Measurements from ENCODE around the gene DOK6.

Gene DOK6

GRCh38 chr18:69399253-69399652, 1.4 kb upstream of the DOK6 start:
- H3K4me3 ChIP-seq (ENCODE audit: low read depth, low read length) = no peak overlapping the region
- no peak for TF ChIP-seq CTCF (IDR thresholded peaks at IDR 0.05; ENCODE audit: borderline replicate concordance, insufficient read depth, low read depth, low read length)

GRCh38 chr18:69400976-69401225, 213 bp downstream of the DOK6 start:
- TF ChIP-seq CTCF (IDR thresholded peaks at IDR 0.05; ENCODE audit: borderline replicate concordance, insufficient read depth, low read depth, low read length) = no peak
- H3K4me3 ChIP-seq (ENCODE audit: low read depth, low read length) = no peak overlapping the region

GRCh38 chr18:69401226-69401971, 711 bp downstream of the DOK6 start:
- no peak overlapping the region for H3K4me3 ChIP-seq (ENCODE audit: low read depth, low read length)
- TF ChIP-seq CTCF (IDR thresholded peaks at IDR 0.05; ENCODE audit: borderline replicate concordance, insufficient read depth, low read depth, low read length) = no peak

- TF ChIP-seq CTCF (IDR thresholded peaks at IDR 0.05; ENCODE audit: borderline replicate concordance, insufficient read depth, low read depth, low read length) = no peak
- H3K4me3 ChIP-seq (ENCODE audit: low read depth, low read length) = no peak overlapping the region
Measured at GRCh38 chr18:69401972-69402532, 1.4 kb downstream of the DOK6 start.

GRCh38 chr18:69402533-69402989, 1.9 kb downstream of the DOK6 start:
- H3K4me3 ChIP-seq (ENCODE audit: low read depth, low read length) = no peak overlapping the region
- TF ChIP-seq CTCF (IDR thresholded peaks at IDR 0.05; ENCODE audit: borderline replicate concordance, insufficient read depth, low read depth, low read length) = no peak

GRCh38 chr18:69408522-69408921, 7.8 kb downstream of the DOK6 start:
- no peak for TF ChIP-seq CTCF (IDR thresholded peaks at IDR 0.05; ENCODE audit: borderline replicate concordance, insufficient read depth, low read depth, low read length)
- no peak overlapping the region for H3K4me3 ChIP-seq (ENCODE audit: low read depth, low read length)

GRCh38 chr18:69411199-69411598, 10.5 kb downstream of the DOK6 start:
- H3K4me3 ChIP-seq (ENCODE audit: low read depth, low read length) = no peak overlapping the region
- TF ChIP-seq CTCF (IDR thresholded peaks at IDR 0.05; ENCODE audit: borderline replicate concordance, insufficient read depth, low read depth, low read length) = no peak

All from GM12875 (cell line).